Measurements from ENCODE around the gene ABHD8.

ABHD8 gene

GRCh38 chr19:17260842-17261325 lies 42.3 kb downstream of the ABHD8 start:
- Histone ChIP-seq H3K79me2 (ENCODE audit: insufficient read depth, low read length) (no peaks in the 10 kb centered on the region), H3K9me2 (replicated peaks; ENCODE audit: low read depth, low read length) (no peaks in the 10 kb centered on the region), H3K4me1 (ENCODE audit: insufficient read depth, low read length, poor library complexity, severe bottlenecking) (peaks cover 8% of the 10 kb centered on the region), H3F3A (ENCODE audit: low read depth) (no peaks in the 10 kb centered on the region), H3K27me3 (ENCODE audit: insufficient read depth, low read length, poor library complexity, severe bottlenecking) (no peaks in the 10 kb centered on the region), H2AFZ (ENCODE audit: low read length) (peak overlapping the region; percentile 87), H3K9ac (ENCODE audit: low read depth, low read length, poor library complexity, severe bottlenecking) (peak overlapping the region; percentile 46), H3K9me3 (ENCODE audit: insufficient read depth, low read depth, low read length) (peaks cover 4% of the 10 kb centered on the region; the same call in 1 of the 2 replicates), H4K20me1 (ENCODE audit: insufficient read depth, low read length, poor library complexity, severe bottlenecking) (no peaks in the 10 kb centered on the region), H3K36me3 (ENCODE audit: insufficient read depth, low read length) (no peaks in the 10 kb centered on the region), H3K4me2 (ENCODE audit: low read depth, low read length, poor library complexity, severe bottlenecking) (peak overlapping the region; percentile 26), H3K4me3 (ENCODE audit: low read length, poor library complexity, severe bottlenecking) (no peak overlapping the region)
- peak; percentile 87 for TF ChIP-seq CTCF (conservative IDR thresholded peaks at IDR 0.05; ENCODE audit: low read length)
- TF ChIP-seq EZH2phosphoT487 (IDR thresholded peaks at IDR 0.05; ENCODE audit: borderline replicate concordance), result no peak

GRCh38 chr19:17259934-17260333 lies 43.3 kb downstream of the ABHD8 start:
- H3F3A ChIP-seq (ENCODE audit: low read depth), result no peaks in the 10 kb centered on the region
- no peaks in the 10 kb centered on the region for H4K20me1 ChIP-seq (ENCODE audit: insufficient read depth, low read length, poor library complexity, severe bottlenecking)
- no peaks in the 10 kb centered on the region for H3K79me2 ChIP-seq (ENCODE audit: insufficient read depth, low read length)
- H2AFZ ChIP-seq (ENCODE audit: low read length), result no peak overlapping the region
- peaks cover 4% of the 10 kb centered on the region; the same call in 1 of the 2 replicates for H3K9me3 ChIP-seq (ENCODE audit: insufficient read depth, low read depth, low read length)
- no peaks in the 10 kb centered on the region for H3K36me3 ChIP-seq (ENCODE audit: insufficient read depth, low read length)
- H3K9ac ChIP-seq (ENCODE audit: low read depth, low read length, poor library complexity, severe bottlenecking), result no peak overlapping the region
- no peak for TF ChIP-seq CTCF (conservative IDR thresholded peaks at IDR 0.05; ENCODE audit: low read length)
- no peak for TF ChIP-seq EZH2phosphoT487 (IDR thresholded peaks at IDR 0.05; ENCODE audit: borderline replicate concordance)
- H3K4me1 ChIP-seq (ENCODE audit: insufficient read depth, low read length, poor library complexity, severe bottlenecking), result peaks cover 6% of the 10 kb centered on the region
- no peak overlapping the region for H3K4me3 ChIP-seq (ENCODE audit: low read length, poor library complexity, severe bottlenecking)
- H3K9me2 ChIP-seq (replicated peaks; ENCODE audit: low read depth, low read length), result no peaks in the 10 kb centered on the region
- H3K4me2 ChIP-seq (ENCODE audit: low read depth, low read length, poor library complexity, severe bottlenecking), result no peak overlapping the region
- no peaks in the 10 kb centered on the region for H3K27me3 ChIP-seq (ENCODE audit: insufficient read depth, low read length, poor library complexity, severe bottlenecking)

- no peaks in the 10 kb centered on the region for H4K20me1 ChIP-seq (ENCODE audit: insufficient read depth, low read length, poor library complexity, severe bottlenecking)
- no peak for TF ChIP-seq CTCF (conservative IDR thresholded peaks at IDR 0.05; ENCODE audit: low read length)
- TF ChIP-seq EZH2phosphoT487 (IDR thresholded peaks at IDR 0.05; ENCODE audit: borderline replicate concordance), result no peak
These were observed 44.0 kb downstream of the ABHD8 start for GRCh38 chr19:17259118-17259780.

More at GRCh38 chr19:17259118-17259780, 44.0 kb downstream of the ABHD8 start:
- no peaks in the 10 kb centered on the region for H3F3A ChIP-seq (ENCODE audit: low read depth)
- no peaks in the 10 kb centered on the region for H3K79me2 ChIP-seq (ENCODE audit: insufficient read depth, low read length)
- no peak overlapping the region for H3K4me3 ChIP-seq (ENCODE audit: low read length, poor library complexity, severe bottlenecking)
- no peaks in the 10 kb centered on the region for H3K9me2 ChIP-seq (replicated peaks; ENCODE audit: low read depth, low read length)
- no peak overlapping the region for H3K4me2 ChIP-seq (ENCODE audit: low read depth, low read length, poor library complexity, severe bottlenecking)
- H3K36me3 ChIP-seq (ENCODE audit: insufficient read depth, low read length), result no peaks in the 10 kb centered on the region
- no peak overlapping the region for H3K9ac ChIP-seq (ENCODE audit: low read depth, low read length, poor library complexity, severe bottlenecking)
- H3K9me3 ChIP-seq (ENCODE audit: insufficient read depth, low read depth, low read length), result peaks cover 4% of the 10 kb centered on the region; the same call in 1 of the 2 replicates
- H2AFZ ChIP-seq (ENCODE audit: low read length), result no peak overlapping the region
- no peaks in the 10 kb centered on the region for H3K4me1 ChIP-seq (ENCODE audit: insufficient read depth, low read length, poor library complexity, severe bottlenecking)
- no peaks in the 10 kb centered on the region for H3K27me3 ChIP-seq (ENCODE audit: insufficient read depth, low read length, poor library complexity, severe bottlenecking)

All from Loucy (cell line).